Common myeloid progenitor, CD34-positive (primary cell): ENCODE measurements around the gene KLRB1.
"Not testable (repeated sequence)": the region's sequence is repeated elsewhere in the genome, so short reads cannot be mapped to it uniquely, and the experiment has no call there.

ENCODE experiments used
- CTCF ChIA-PET: fragments of 350-600 bp; sonication (Branson Sonifier 250); formaldehyde crosslinking; loops from one replicate; lab custom pipeline; 2021; ENCODE audit warnings: antibody characterized with exemption; lab: Charles Lee
- POLR2A ChIA-PET: fragments of 350-600 bp; sonication (Branson Sonifier 250); formaldehyde crosslinking; loops from one replicate; lab custom pipeline; 2021; ENCODE audit warnings: antibody characterized with exemption; lab: Charles Lee
- DNase-seq, 3 donors: peaks; one replicate each; pipeline versions ENCODE4 v3.0.0 to v3.0.0-alpha.2; 2013
- H3K27ac ChIP-seq, 2 experiments: 1 replicate in 1 of 2; 2 replicates in 1 of 2; pipeline ENCODE4 v1.7.0; 2013; ENCODE audit warnings: inconsistent platforms in 2 of 2, low read length in 2 of 2, mild to moderate bottlenecking in 2 of 2, low read depth in 1 of 2, moderate library complexity in 1 of 2; ENCODE audit not compliant: severe bottlenecking in 2 of 2, insufficient read depth in 1 of 2, poor library complexity in 1 of 2
- H3K27me3 ChIP-seq, 5 experiments: replicated peaks in 2 of 5; 1 replicate in 3 of 5; 2 replicates in 2 of 5; pipeline versions ENCODE4 v1.6.1 to v1.7.0; 2013; ENCODE audit warnings: low read length in 4 of 5, mild to moderate bottlenecking in 2 of 5, moderate library complexity in 2 of 5, inconsistent platforms in 1 of 5; ENCODE audit not compliant: insufficient read depth in 5 of 5, control insufficient read depth in 4 of 5
- H3K36me3 ChIP-seq, 4 experiments: 1 replicate in 2 of 4; 2 replicates in 2 of 4; pipeline versions ENCODE4 v1.6.1 to v1.7.0; 2013; ENCODE audit warnings: low read length in 3 of 4, control low read depth in 1 of 4, mild to moderate bottlenecking in 1 of 4; ENCODE audit not compliant: control insufficient read depth in 4 of 4, insufficient read depth in 4 of 4
- H3K4me1 ChIP-seq, 4 experiments: 1 replicate in 3 of 4; 2 replicates in 1 of 4; pipeline versions ENCODE4 v1.6.1 to v1.7.1; 2013; ENCODE audit warnings: low read length in 3 of 4, mild to moderate bottlenecking in 3 of 4, control low read depth in 1 of 4, inconsistent platforms in 1 of 4, moderate library complexity in 1 of 4; ENCODE audit not compliant: control insufficient read depth in 4 of 4, insufficient read depth in 4 of 4; ENCODE audit errors: control extremely low read depth in 1 of 4
- H3K4me3 ChIP-seq, 7 experiments: 1 replicate in 4 of 7; 2 replicates in 3 of 7; pipeline versions ENCODE4 v1.5.1 to v1.7.0; 2013; ENCODE audit warnings: mild to moderate bottlenecking in 7 of 7, low read length in 6 of 7, moderate library complexity in 6 of 7, inconsistent platforms in 2 of 7, low read depth in 2 of 7, control low read depth in 1 of 7; ENCODE audit not compliant: insufficient read depth in 4 of 7, control insufficient read depth in 1 of 7; ENCODE audit errors: extremely low read depth in 1 of 7
- H3K9me3 ChIP-seq, 5 experiments: 1 replicate in 4 of 5; 2 replicates in 1 of 5; pipeline versions ENCODE4 v1.6.1 to v1.7.1; 2013; ENCODE audit warnings: low read length in 4 of 5, mild to moderate bottlenecking in 2 of 5, inconsistent platforms in 1 of 5, low read depth in 1 of 5, moderate library complexity in 1 of 5; ENCODE audit not compliant: control insufficient read depth in 4 of 5, insufficient read depth in 2 of 5; ENCODE audit errors: control extremely low read depth in 1 of 5
- WGBS: methylation state at CpG from one replicate; pipeline ENCODE4 v1.1.5; 2013; ENCODE audit not compliant: insufficient coverage; 5-methylcytosine and 5-hydroxymethylcytosine counted together

The KLRB1 gene

GRCh38 chr12:9646794-9647781 lies 39.4 kb upstream of the KLRB1 start:
- 51% methylated on average over 12 of the region's 13 CpGs for WGBS
- no peaks in the 10 kb centered on the region for H3K27me3 ChIP-seq
- CTCF ChIA-PET, result interaction anchor here (0.7 to 3.1 kb wide), 9 partner anchors 12 to 95 kb away, joined by 3 to 14 read pairs (median 5); no protein-coding TSS in a partner anchor
- peaks cover 11 to 53% (median 46%) of the 10 kb centered on the region in 4 experiments for H3K4me1 ChIP-seq
- peak in 2 of 3 donors; percentile 38 to 55 for DNase-seq
- H3K27ac ChIP-seq, result peak overlapping the region; percentile 73 to 86
- H3K9me3 ChIP-seq, result peaks cover 0 to 11% (median 2%) of the 10 kb centered on the region in 5 experiments
- peaks cover 0 to 4% (median 0%) of the 10 kb centered on the region in 4 experiments for H3K36me3 ChIP-seq
- peak overlapping the region; percentile 42 to 98 (median 76) for H3K4me3 ChIP-seq
- POLR2A ChIA-PET, result interaction anchor here (0.6 to 1.3 kb wide), 2 partner anchors 167 to 1534 kb away, joined by 3 read pairs; no protein-coding TSS in a partner anchor

GRCh38 chr12:9644985-9645551 lies 37.4 kb upstream of the KLRB1 start:
- Histone ChIP-seq H3K36me3 (peaks cover 0 to 20% (median 3%) of the 10 kb centered on the region in 4 experiments), H3K9me3 (peaks cover 0 to 16% (median 5%) of the 10 kb centered on the region in 5 experiments), H3K4me3 (peak overlapping the region in 1 of 7 experiments; percentile 11), H3K4me1 (peaks cover 5 to 32% (median 28%) of the 10 kb centered on the region in 4 experiments)
- H3K27ac ChIP-seq, DNase-seq, POLR2A ChIA-PET, H3K27me3 ChIP-seq, CTCF ChIA-PET: not testable (repeated sequence)
- WGBS, result no CpG with 5 or more reads among the region's 1 CpG

GRCh38 chr12:9643266-9643660 lies 35.5 kb upstream of the KLRB1 start:
- Histone ChIP-seq H3K4me1 (peaks cover 0 to 26% (median 21%) of the 10 kb centered on the region in 4 experiments), H3K4me3 (no peak overlapping the region), H3K9me3 (peaks cover 0 to 19% (median 5%) of the 10 kb centered on the region in 5 experiments), H3K27ac (no peak overlapping the region), H3K27me3 (no peaks in the 10 kb centered on the region), H3K36me3 (peaks cover 0 to 27% (median 3%) of the 10 kb centered on the region in 4 experiments)
- ChIA-PET POLR2A (no interaction called here), CTCF (interaction anchor here (1.8 kb wide), 1 partner anchor 9 kb away, joined by 6 read pairs; no protein-coding TSS in a partner anchor)
- DNase-seq, result peak in 1 of 3 donors; percentile 40

- Histone ChIP-seq H3K9me3 (peaks cover 0 to 22% (median 7%) of the 10 kb centered on the region in 5 experiments), H3K27me3 (no peaks in the 10 kb centered on the region), H3K36me3 (peaks cover 0 to 30% (median 4%) of the 10 kb centered on the region in 4 experiments), H3K27ac (no peak overlapping the region), H3K4me1 (peaks cover 0 to 24% (median 18%) of the 10 kb centered on the region in 4 experiments), H3K4me3 (no peak overlapping the region)
- ChIA-PET CTCF (interaction anchor here (1.2 to 1.8 kb wide), 2 partner anchors 8 to 9 kb away, joined by 3 to 6 read pairs; no protein-coding TSS in a partner anchor), POLR2A (no interaction called here)
- no peak for DNase-seq
- 90% methylated on average over 15 of the region's 15 CpGs for WGBS
Observed at GRCh38 chr12:9642606-9643265, 35.0 kb upstream of the KLRB1 start.

- ChIA-PET CTCF (interaction anchor here (1.5 kb wide), 1 partner anchor 107 kb away, joined by 6 read pairs; no protein-coding TSS in a partner anchor), POLR2A (no interaction called here)
- Histone ChIP-seq H3K4me1 (peaks cover 2 to 17% (median 15%) of the 10 kb centered on the region in 4 experiments), H3K27ac (no peak overlapping the region), H3K27me3 (no peaks in the 10 kb centered on the region), H3K9me3 (peaks cover 0 to 40% (median 17%) of the 10 kb centered on the region in 5 experiments), H3K36me3 (peaks cover 2 to 45% (median 9%) of the 10 kb centered on the region in 4 experiments), H3K4me3 (no peak overlapping the region)
- WGBS, result no CpG with 5 or more reads among the region's 2 CpGs
- DNase-seq, result no peak
Observed at GRCh38 chr12:9640024-9640423, 32.3 kb upstream of the KLRB1 start.

DNA sequence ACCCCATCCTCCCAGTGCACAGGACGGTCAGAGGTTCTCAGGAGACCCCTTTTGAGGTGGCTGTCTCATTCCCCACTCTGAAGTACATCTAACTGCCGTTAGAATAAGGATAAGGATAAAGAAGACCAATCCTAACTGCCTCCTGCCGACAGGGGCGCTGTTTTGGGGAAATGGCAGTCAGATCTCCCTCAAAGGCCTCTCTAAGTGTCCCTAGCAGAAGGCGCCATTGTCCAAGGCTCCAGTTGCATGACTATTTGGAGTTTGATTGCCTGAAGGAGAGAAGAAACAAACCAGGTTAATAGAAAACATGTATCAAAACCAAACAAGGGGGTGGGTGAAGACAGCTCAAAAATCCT lies 29.1 kb upstream of the KLRB1 start:
- ChIA-PET CTCF (interaction anchor here (1.3 to 2.6 kb wide), 2 partner anchors 11 to 88 kb away, joined by 3 to 9 read pairs; no protein-coding TSS in a partner anchor), POLR2A (no interaction called here)
- Histone ChIP-seq H3K27me3 (no peaks in the 10 kb centered on the region), H3K4me1 (peaks cover 9 to 16% (median 12%) of the 10 kb centered on the region in 4 experiments), H3K9me3 (peaks cover 0 to 35% (median 15%) of the 10 kb centered on the region in 5 experiments), H3K36me3 (peaks cover 2 to 48% (median 12%) of the 10 kb centered on the region in 4 experiments), H3K27ac (no peak overlapping the region), H3K4me3 (no peak overlapping the region)
- WGBS, result 97% methylated on average over 3 of the region's 5 CpGs
- DNase-seq, result no peak
